Heart right ventricle (tissue), 16 donors: ENCODE results near the gene VAX1. TPM values are rescaled to one million over a fixed set of nuclear protein-coding genes. Genes with fewer than 3 reads are reported as not detected.
A peak's percentile ranks its signal among the peaks of the same experiment; 100 is the strongest.

ENCODE experiments used
- ATAC-seq, 8 donors: fragments of 200-7000 bp; cut with Tn5 transposase; one replicate each; pipeline ENCODE4 v1.9.1; 2020; ENCODE audit warnings: mild to moderate bottlenecking in 8 of 8, moderate library complexity in 8 of 8, moderate number of reproducible peaks in 1 of 8
- DNase-seq, 2 donors: peaks; one replicate each; pipeline ENCODE4 v3.0.0-alpha.2; 2020
- H3K27ac ChIP-seq, 10 donors: fragments of 200-600 bp; sonication (generic) in 2 of 10; one replicate each; pipeline versions ENCODE4 v1.5.0 to v1.8.0; 2020 to 2022; ENCODE audit warnings: mild to moderate bottlenecking in 3 of 10
- H3K27me3 ChIP-seq, 7 donors: fragments of 200-600 bp; one replicate each; pipeline ENCODE4 v1.8.0; 2021 to 2022; ENCODE audit warnings: mild to moderate bottlenecking in 2 of 7
- H3K36me3 ChIP-seq, 9 donors: fragments of 200-600 bp; sonication (generic) in 1 of 9; one replicate each; pipeline versions ENCODE4 v1.5.0 to v1.8.0; 2020 to 2022; ENCODE audit warnings: mild to moderate bottlenecking in 2 of 9
- H3K4me1 ChIP-seq, 9 donors: fragments of 200-600 bp; sonication (generic) in 1 of 9; one replicate each; pipeline versions ENCODE4 v1.5.0 to v1.8.0; 2020 to 2022; ENCODE audit warnings: mild to moderate bottlenecking in 4 of 9
- H3K4me3 ChIP-seq, 10 donors: fragments of 200-600 bp; sonication (generic) in 2 of 10; one replicate each; pipeline versions ENCODE4 v1.5.0 to v1.8.0; 2020 to 2022; ENCODE audit warnings: mild to moderate bottlenecking in 7 of 10, moderate library complexity in 2 of 10
- H3K9me3 ChIP-seq, 11 donors: fragments of 200-600 bp in 10 of 11; sonication (generic) in 2 of 11; one replicate each; pipeline versions ENCODE4 v1.5.0 to v1.8.0; 2013 to 2022; ENCODE audit warnings: mild to moderate bottlenecking in 2 of 11, control low read depth in 1 of 11, moderate library complexity in 1 of 11
- CTCF ChIP-seq, 9 donors: fragments of 200-600 bp; sonication (generic) in 2 of 9; IDR thresholded peaks; one replicate each; pipeline versions ENCODE4 v1.5.0 to v1.8.0; 2021 to 2022; ENCODE audit warnings: antibody characterized with exemption in 9 of 9, mild to moderate bottlenecking in 5 of 9, moderate library complexity in 1 of 9
- WGBS, 2 donors: extraction: QIAGEN DNeasy Blood & Tissue Kit; methylation state at CpG; one replicate each; pipeline ENCODE4 v1.1.7; 2013; ENCODE audit warnings: inconsistent platforms in 1 of 2; 5-methylcytosine and 5-hydroxymethylcytosine counted together
- intact Hi-C, 10 donors: fragments of 100-400 bp; cut with DNase I; formaldehyde crosslinking; loops; one replicate each; pipeline versions ENCODE4 v1.11.1 to v1.14.2; 2022
- polyA plus RNA-seq, 2 donors: library from polyadenylated mRNA; stranded (reverse); fragments of 200-250 nt; gene quantifications; one replicate each; pipeline ENCODE4 v1.2.3, GENCODE V29; 2013
- total RNA-seq, 10 donors: library from RNA; stranded (reverse); fragmentation: NEBNext Ultra II Directional in 3 of 10; extraction: Animal tissue kit (Norgen Biotek cat#: 25700) in 3 of 10; gene quantifications; one replicate each; pipeline versions ENCODE4 v1.2.1 to v1.2.4, GENCODE V29; 2021 to 2023
- donor health status: Arrhythmogenic right ventricular cardiomyopathy.
- donor health status: ischemic (EF 13 %, LVEDD 7.1; RV severe dilation, severe dysfunction).
- donor health status: healthy with polysubstance abuse.
- donor health status: DM: no; HTN: yes; CAD: no.
- donor health status: DM: no; HTN: no; CAD: no.
- donor health status: ischemic (EF 25% LVEDD 6.9; RV normal size, moderate dysfunction).
- donor health status: ischemic (EF 25% LVEDD 5.7; RV mildly dilated, moderate dysfunction).
- donor health status: healthy.
- donor health status: DM: yes; HTN: yes; CAD: no.
- donor health status: Ischemic cardiomyopathy.
- donor health status: ischemic (EF 35%, LVEDD 5.7; RV mildly dilated, moderate dysfunction).
- donor health status: nonischemic (EF 11% LVEDD 7.7; RV severe dilation, severe dysfunction).
- donor health status: DM: yes; HTN: yes; CAD: no.
- donor health status: PGD.
- donor health status: ischemic (EF 29% LVEDD 5.4; RV normal size, mild dysfunction).
- donor health status: nonischemic (EF 23%, LVEDD 6.1; RV moderate dilation, normal function).

VAX1 gene
- total and polyA plus RNA-seq, 12 donors = not detected

GRCh38 chr10:117184296-117184695, 46.2 kb upstream of the VAX1 start:
- Histone ChIP-seq H3K36me3 (no peaks in the 10 kb centered on the region), H3K4me1 (no peaks in the 10 kb centered on the region), H3K27me3 (peaks cover 0 to 47% (median 36%) of the 10 kb centered on the region in 7 donors), H3K4me3 (no peak overlapping the region), H3K27ac (no peak overlapping the region), H3K9me3 (peaks cover 0 to 9% (median 0%) of the 10 kb centered on the region in 11 donors)
- no peak for DNase-seq
- intact Hi-C loops = no loop called here
- 89% methylated on average over 10 of the region's 10 CpGs for WGBS, 2 donors
- no peak for TF ChIP-seq CTCF (IDR thresholded peaks at IDR 0.05)
- ATAC-seq = no peak

- no peak for TF ChIP-seq CTCF (IDR thresholded peaks at IDR 0.05)
- H3K27me3 ChIP-seq = peaks cover 0 to 74% (median 65%) of the 10 kb centered on the region in 7 donors
Observed at GRCh38 chr10:117178190-117178589, 40.1 kb upstream of the VAX1 start.

GRCh38 chr10:117175901-117176534, 37.9 kb upstream of the VAX1 start:
- peak overlapping the region; percentile 16 to 57 (median 40) for H3K4me3 ChIP-seq
- DNase-seq = peak; percentile 67 to 70
- no peaks in the 10 kb centered on the region for H3K9me3 ChIP-seq
- peak; percentile 34 to 80 (median 74) for TF ChIP-seq CTCF (IDR thresholded peaks at IDR 0.05)
- ATAC-seq = peak in 7 of 8 donors; percentile 43 to 88 (median 75)
- no peak overlapping the region for H3K27ac ChIP-seq
- H3K4me1 ChIP-seq = peaks cover 6 to 14% (median 13%) of the 10 kb centered on the region in 9 donors
- intact Hi-C loops = loop anchor here (1.0 to 10.0 kb wide), 6 partner anchors 379 to 501 kb away; no protein-coding TSS in a partner anchor
- peaks cover 0 to 81% (median 73%) of the 10 kb centered on the region in 7 donors for H3K27me3 ChIP-seq
- H3K36me3 ChIP-seq = no peaks in the 10 kb centered on the region
- 15 to 19% methylated on average over 12 of the region's 12 CpGs for WGBS, 2 donors

More at GRCh38 chr10:117178190-117178589, 40.1 kb upstream of the VAX1 start:
- ATAC-seq (no peak), DNase-seq (no peak)
- WGBS, 2 donors = 69 to 75% methylated on average over 3 of the region's 3 CpGs
- intact Hi-C loops = loop anchor here in 5 of 10 donors (5.0 to 10.0 kb wide), 3 partner anchors 493 to 503 kb away; no protein-coding TSS in a partner anchor
- peaks cover 6 to 14% (median 13%) of the 10 kb centered on the region in 9 donors for H3K4me1 ChIP-seq
- H3K27ac ChIP-seq = no peak overlapping the region
- H3K36me3 ChIP-seq = no peaks in the 10 kb centered on the region
- no peak overlapping the region for H3K4me3 ChIP-seq
- no peaks in the 10 kb centered on the region for H3K9me3 ChIP-seq

GRCh38 chr10:117175215-117175900, 37.3 kb upstream of the VAX1 start:
- H3K36me3 ChIP-seq = no peaks in the 10 kb centered on the region
- DNase-seq (no peak), ATAC-seq (peak in 7 of 8 donors; percentile 21 to 54 (median 50))
- H3K9me3 ChIP-seq = no peaks in the 10 kb centered on the region
- intact Hi-C loops = loop anchor here in 9 of 10 donors (1.0 to 10.0 kb wide), 6 partner anchors 378 to 501 kb away; no protein-coding TSS in a partner anchor
- no peak overlapping the region for H3K27ac ChIP-seq
- TF ChIP-seq CTCF (IDR thresholded peaks at IDR 0.05) = peak in 4 of 9 donors; percentile 2 to 39 (median 16)
- H3K4me3 ChIP-seq = peak overlapping the region; percentile 16 to 57 (median 40)
- peaks cover 6 to 14% (median 13%) of the 10 kb centered on the region in 9 donors for H3K4me1 ChIP-seq
- 1 to 2% methylated on average over 46 of the region's 46 CpGs for WGBS, 2 donors
- peaks cover 0 to 81% (median 73%) of the 10 kb centered on the region in 7 donors for H3K27me3 ChIP-seq
